ENCODE measurements around the gene CARD11. TPM values are rescaled to one million over a fixed set of nuclear protein-coding genes. Genes with fewer than 3 reads are reported as not detected.
A peak's percentile ranks its signal among the peaks of the same experiment; 100 is the strongest.

Gene CARD11
- total RNA-seq, 1 donor from 2014 or later, result 5.7 TPM

- H3K36me3 ChIP-seq, result no peaks in the 10 kb centered on the region
- DNase-seq (peak; percentile 20), ATAC-seq (no peak)
- H3K4me3 ChIP-seq, result no peak overlapping the region
- peaks cover 11% of the 10 kb centered on the region for H3K27me3 ChIP-seq (ENCODE audit: low read depth)
- H3K9me3 ChIP-seq, result no peaks in the 10 kb centered on the region
- H3K27ac ChIP-seq, result no peak overlapping the region
- no peaks in the 10 kb centered on the region for H3K4me1 ChIP-seq
- intact Hi-C loops (cut with DNase I), result no loop called here
- TF ChIP-seq CTCF (IDR thresholded peaks at IDR 0.05), result no peak
Measured at GRCh38 chr7:2926120-2926895, 117.4 kb downstream of the CARD11 start.

GRCh38 chr7:2924866-2925840, 118.5 kb downstream of the CARD11 start:
- Histone ChIP-seq H3K36me3 (no peaks in the 10 kb centered on the region), H3K27ac (no peak overlapping the region), H3K27me3 (ENCODE audit: low read depth) (peaks cover 11% of the 10 kb centered on the region), H3K4me3 (no peak overlapping the region), H3K4me1 (no peaks in the 10 kb centered on the region), H3K9me3 (no peaks in the 10 kb centered on the region)
- no peak for TF ChIP-seq CTCF (IDR thresholded peaks at IDR 0.05)
- no peak for ATAC-seq
- DNase-seq, result peak; percentile 20
- intact Hi-C loops (cut with DNase I), result no loop called here

- no peak for TF ChIP-seq CTCF (IDR thresholded peaks at IDR 0.05)
- DNase-seq (peak; percentile 20), ATAC-seq (no peak)
- H3K27ac ChIP-seq, result no peak overlapping the region
- peaks cover 5% of the 10 kb centered on the region for H3K27me3 ChIP-seq (ENCODE audit: low read depth)
- intact Hi-C loops (cut with DNase I), result no loop called here
- H3K36me3 ChIP-seq, result no peaks in the 10 kb centered on the region
- H3K4me3 ChIP-seq, result no peak overlapping the region
- H3K4me1 ChIP-seq, result no peaks in the 10 kb centered on the region
- no peaks in the 10 kb centered on the region for H3K9me3 ChIP-seq
Measured at GRCh38 chr7:2923886-2924574, 119.6 kb downstream of the CARD11 start.

- Histone ChIP-seq H3K4me1 (no peaks in the 10 kb centered on the region), H3K27me3 (ENCODE audit: low read depth) (peaks cover 5% of the 10 kb centered on the region), H3K9me3 (no peaks in the 10 kb centered on the region), H3K36me3 (no peaks in the 10 kb centered on the region), H3K4me3 (no peak overlapping the region), H3K27ac (no peak overlapping the region)
- intact Hi-C loops (cut with DNase I), result no loop called here
- no peak for ATAC-seq
- TF ChIP-seq CTCF (IDR thresholded peaks at IDR 0.05), result no peak
- no peak for DNase-seq
Measured at GRCh38 chr7:2923291-2923781, 120.3 kb downstream of the CARD11 start.

GRCh38 chr7:2922866-2923265, 120.8 kb downstream of the CARD11 start:
- intact Hi-C loops (cut with DNase I), result no loop called here
- DNase-seq (no peak), ATAC-seq (no peak)
- Histone ChIP-seq H3K4me3 (no peak overlapping the region), H3K36me3 (no peaks in the 10 kb centered on the region), H3K9me3 (no peaks in the 10 kb centered on the region), H3K4me1 (no peaks in the 10 kb centered on the region), H3K27ac (no peak overlapping the region), H3K27me3 (ENCODE audit: low read depth) (peaks cover 5% of the 10 kb centered on the region)
- no peak for TF ChIP-seq CTCF (IDR thresholded peaks at IDR 0.05)
